ENCODE data around the gene PCDHB7.

DNA sequence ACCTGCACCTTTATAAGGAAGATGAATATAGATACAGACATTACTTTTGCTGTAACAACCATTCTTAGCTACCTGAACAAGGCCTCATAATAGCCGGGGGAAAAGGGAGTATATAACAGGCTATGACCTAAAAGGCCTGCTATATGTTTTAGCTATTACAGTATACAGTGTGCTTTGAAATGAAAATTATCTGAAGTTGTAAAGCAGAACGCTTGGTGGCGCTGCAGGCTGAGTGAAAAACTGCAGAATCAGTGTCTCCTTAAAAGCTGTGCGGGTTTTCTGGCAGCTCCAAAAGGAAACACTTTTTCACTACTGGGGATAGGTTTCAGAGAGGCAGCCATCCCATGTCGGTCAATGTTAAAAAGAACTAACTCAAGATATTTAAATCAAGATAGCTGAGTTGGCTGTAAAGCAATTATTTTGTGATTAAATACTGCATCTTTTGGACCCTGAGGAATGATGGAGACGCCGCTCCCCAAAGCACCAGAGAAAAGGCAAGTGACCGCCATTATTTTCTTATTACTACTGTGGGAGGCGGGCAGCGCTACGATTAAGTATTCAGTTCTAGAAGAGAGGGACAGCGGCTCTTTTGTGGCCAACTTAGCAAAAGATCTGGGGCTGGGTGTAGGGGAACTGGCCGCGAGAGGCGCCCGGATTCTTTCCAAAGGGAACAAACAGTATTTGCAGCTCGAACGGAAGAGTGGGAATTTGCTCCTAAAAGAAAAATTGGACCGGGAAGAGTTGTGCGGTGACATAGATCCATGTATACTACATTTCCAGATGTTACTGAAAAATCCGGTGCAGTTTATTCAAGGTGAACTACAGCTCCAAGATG, 16.7 kb upstream of the PCDHB7 start:
- no peak for TF ChIP-seq POLR2A (IDR thresholded peaks at IDR 0.05; ENCODE audit: borderline replicate concordance, extremely low read depth, insufficient read depth, insufficient read length)
- TF ChIP-seq, protein P1, sequence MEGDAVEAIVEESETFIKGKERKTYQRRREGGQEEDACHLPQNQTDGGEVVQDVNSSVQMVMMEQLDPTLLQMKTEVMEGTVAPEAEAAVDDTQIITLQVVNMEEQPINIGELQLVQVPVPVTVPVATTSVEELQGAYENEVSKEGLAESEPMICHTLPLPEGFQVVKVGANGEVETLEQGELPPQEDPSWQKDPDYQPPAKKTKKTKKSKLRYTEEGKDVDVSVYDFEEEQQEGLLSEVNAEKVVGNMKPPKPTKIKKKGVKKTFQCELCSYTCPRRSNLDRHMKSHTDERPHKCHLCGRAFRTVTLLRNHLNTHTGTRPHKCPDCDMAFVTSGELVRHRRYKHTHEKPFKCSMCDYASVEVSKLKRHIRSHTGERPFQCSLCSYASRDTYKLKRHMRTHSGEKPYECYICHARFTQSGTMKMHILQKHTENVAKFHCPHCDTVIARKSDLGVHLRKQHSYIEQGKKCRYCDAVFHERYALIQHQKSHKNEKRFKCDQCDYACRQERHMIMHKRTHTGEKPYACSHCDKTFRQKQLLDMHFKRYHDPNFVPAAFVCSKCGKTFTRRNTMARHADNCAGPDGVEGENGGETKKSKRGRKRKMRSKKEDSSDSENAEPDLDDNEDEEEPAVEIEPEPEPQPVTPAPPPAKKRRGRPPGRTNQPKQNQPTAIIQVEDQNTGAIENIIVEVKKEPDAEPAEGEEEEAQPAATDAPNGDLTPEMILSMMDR (IDR thresholded peaks at IDR 0.05 in 2 of 3, conservative IDR thresholded peaks at IDR 0.05 in 1 of 3; ENCODE audit: borderline replicate concordance in 1 of 3, insufficient read depth in 1 of 3, low read depth in 2 of 3, low read length in 2 of 3) = peak in 2 of 3 experiments; percentile 28 to 40; a peak in 3 of 6 replicates
- TF ChIP-seq JUND (IDR thresholded peaks at IDR 0.05) = no peak
- TF ChIP-seq EZH2 (IDR thresholded peaks at IDR 0.05) = no peak
